Measurements from ENCODE around the gene S100A10. TPM values are rescaled to one million over a fixed set of nuclear protein-coding genes. Genes with fewer than 3 reads are reported as not detected.
A peak's percentile ranks its signal among the peaks of the same experiment; 100 is the strongest.

The S100A10 gene
- total RNA-seq, 1 experiment from 2014 or later: 400 TPM

DNA sequence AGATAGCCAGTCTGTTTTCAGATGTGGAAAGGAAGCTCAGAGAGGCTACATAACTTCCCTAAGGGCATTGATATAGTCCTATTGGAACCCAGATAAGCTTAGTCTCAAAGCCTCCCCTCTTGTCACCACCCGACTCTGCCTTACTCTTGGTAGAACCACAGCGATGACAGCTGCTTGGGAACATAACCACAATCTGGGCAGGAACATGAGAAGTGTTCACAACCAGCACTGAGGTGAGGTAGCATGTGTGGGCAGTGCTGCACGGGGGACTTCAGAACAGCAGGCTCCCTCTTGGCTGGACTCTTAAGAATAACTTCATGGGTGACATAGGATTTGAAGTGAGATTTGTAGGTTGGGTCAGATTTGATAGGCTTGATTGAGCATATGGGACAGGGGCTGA, 9.3 kb upstream of the S100A10 start:
- no peak overlapping the region for H3K27ac ChIP-seq (ENCODE audit: low read length)
- no peak for ATAC-seq
- H3K9ac ChIP-seq (ENCODE audit: low read length): no peak overlapping the region
- no peak for TF ChIP-seq EZH2phosphoT487 (IDR thresholded peaks at IDR 0.05; ENCODE audit: borderline replicate concordance, low read length)
- no peak for TF ChIP-seq EZH2 (IDR thresholded peaks at IDR 0.05; ENCODE audit: low read length, unreplicated experiment)
- TF ChIP-seq, protein P1, sequence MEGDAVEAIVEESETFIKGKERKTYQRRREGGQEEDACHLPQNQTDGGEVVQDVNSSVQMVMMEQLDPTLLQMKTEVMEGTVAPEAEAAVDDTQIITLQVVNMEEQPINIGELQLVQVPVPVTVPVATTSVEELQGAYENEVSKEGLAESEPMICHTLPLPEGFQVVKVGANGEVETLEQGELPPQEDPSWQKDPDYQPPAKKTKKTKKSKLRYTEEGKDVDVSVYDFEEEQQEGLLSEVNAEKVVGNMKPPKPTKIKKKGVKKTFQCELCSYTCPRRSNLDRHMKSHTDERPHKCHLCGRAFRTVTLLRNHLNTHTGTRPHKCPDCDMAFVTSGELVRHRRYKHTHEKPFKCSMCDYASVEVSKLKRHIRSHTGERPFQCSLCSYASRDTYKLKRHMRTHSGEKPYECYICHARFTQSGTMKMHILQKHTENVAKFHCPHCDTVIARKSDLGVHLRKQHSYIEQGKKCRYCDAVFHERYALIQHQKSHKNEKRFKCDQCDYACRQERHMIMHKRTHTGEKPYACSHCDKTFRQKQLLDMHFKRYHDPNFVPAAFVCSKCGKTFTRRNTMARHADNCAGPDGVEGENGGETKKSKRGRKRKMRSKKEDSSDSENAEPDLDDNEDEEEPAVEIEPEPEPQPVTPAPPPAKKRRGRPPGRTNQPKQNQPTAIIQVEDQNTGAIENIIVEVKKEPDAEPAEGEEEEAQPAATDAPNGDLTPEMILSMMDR (conservative IDR thresholded peaks at IDR 0.05; ENCODE audit: low read depth, low read length): no peak
- no peak overlapping the region for H2AFZ ChIP-seq (ENCODE audit: low read length)
- intact Hi-C loops (cut with micrococcal nuclease): loop anchor here (5.0 kb wide), 1 partner anchor 156 kb away; no protein-coding TSS in a partner anchor
- no TSS peak for BruUV-seq (replicated peaks)
- ChIA-PET POLR2A (ENCODE audit: unreplicated experiment) (no interaction called here), CTCF (interaction anchor here (0.6 to 1.3 kb wide), 2 partner anchors 172 to 240 kb away, joined by 3 to 4 read pairs; partner anchors contain the start of gene MRPL9)
- no peaks in the 10 kb centered on the region for H3K27me3 ChIP-seq (ENCODE audit: low read length)
- H3K4me3 ChIP-seq (ENCODE audit: low read length): no peak overlapping the region
- no peak overlapping the region for H3K4me2 ChIP-seq (ENCODE audit: low read length)
- peaks cover 6% of the 10 kb centered on the region for H3F3A ChIP-seq (ENCODE audit: low read length, unreplicated experiment)
- peaks cover 32% of the 10 kb centered on the region for H3K4me1 ChIP-seq (ENCODE audit: insufficient read depth, low read length)
- DNase-seq: no peak
- H3K9me3 ChIP-seq (ENCODE audit: low read length): no peaks in the 10 kb centered on the region
- no peaks in the 10 kb centered on the region for H3K79me2 ChIP-seq (ENCODE audit: low read length)
- no peaks in the 10 kb centered on the region for H4K20me1 ChIP-seq (ENCODE audit: low read length)
- no peaks in the 10 kb centered on the region for H3K36me3 ChIP-seq (ENCODE audit: low read depth, low read length)
- H3K9me2 ChIP-seq (replicated peaks; ENCODE audit: low read length): no peaks in the 10 kb centered on the region

DNA sequence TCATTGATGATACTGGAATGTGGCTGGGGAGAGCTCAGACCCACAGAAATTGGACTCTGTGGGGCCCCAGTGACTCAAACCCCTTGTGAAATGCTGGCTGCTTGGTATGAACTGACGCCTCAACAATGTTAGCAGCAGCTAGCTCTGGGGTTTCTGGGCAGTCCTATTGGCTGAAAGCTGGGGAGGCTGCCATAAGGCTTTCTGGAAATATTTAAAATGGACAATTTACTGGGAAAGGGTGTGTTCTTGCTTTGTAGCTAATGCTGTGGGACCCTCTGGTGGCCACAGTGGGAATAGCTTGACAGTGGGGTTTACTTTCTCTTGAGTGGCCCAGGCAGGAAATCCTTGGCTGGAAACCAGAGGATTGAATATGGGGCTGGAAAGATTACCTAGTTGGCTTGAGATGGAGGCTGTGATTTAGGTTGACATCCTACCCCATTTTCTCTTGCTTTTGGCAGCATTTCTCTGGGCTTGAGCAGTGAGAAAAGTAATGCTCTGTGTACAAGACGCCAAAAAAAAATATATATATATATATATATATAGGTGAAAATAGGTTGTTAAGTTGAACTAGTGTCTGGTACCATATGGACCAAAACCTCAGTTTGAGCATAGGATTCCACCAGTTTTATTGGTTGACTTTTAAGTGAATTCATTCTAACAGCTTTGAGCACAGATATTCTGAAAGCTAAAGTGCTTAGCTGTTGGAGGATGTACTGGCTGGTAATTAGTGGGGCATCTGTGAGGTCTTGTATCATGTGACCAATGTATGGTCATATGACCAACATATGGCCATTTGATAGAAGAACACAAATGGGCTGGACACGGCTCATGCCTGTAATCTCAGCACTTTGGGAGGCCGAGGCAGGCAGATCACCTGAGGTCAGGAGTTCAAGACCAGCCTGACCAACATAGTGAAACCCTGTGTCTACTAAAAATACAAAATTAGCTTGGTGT, 8.2 kb upstream of the S100A10 start:
- intact Hi-C loops (cut with micrococcal nuclease): loop anchor here (1.0 to 5.0 kb wide), 3 partner anchors 68 to 155 kb away; no protein-coding TSS in a partner anchor
- peaks cover 43% of the 10 kb centered on the region for H3K4me1 ChIP-seq (ENCODE audit: insufficient read depth, low read length)
- POLR2A ChIA-PET (ENCODE audit: unreplicated experiment): interaction anchor here (0.5 to 1.3 kb wide), 4 partner anchors 10 to 66 kb away, joined by 3 to 8 read pairs (median 4); no protein-coding TSS in a partner anchor
- no peak overlapping the region for H3K27ac ChIP-seq (ENCODE audit: low read length)
- H3K36me3 ChIP-seq (ENCODE audit: low read depth, low read length): no peaks in the 10 kb centered on the region
- H3F3A ChIP-seq (ENCODE audit: low read length, unreplicated experiment): peaks cover 8% of the 10 kb centered on the region
- CTCF ChIA-PET: interaction anchor here (0.5 to 2.5 kb wide), 16 partner anchors 12 to 239 kb away, joined by 3 to 46 read pairs (median 4); partner anchors contain the start of genes C2CD4D, MRPL9 and S100A11
- H3K27me3 ChIP-seq (ENCODE audit: low read length): no peaks in the 10 kb centered on the region
- H4K20me1 ChIP-seq (ENCODE audit: low read length): no peaks in the 10 kb centered on the region
- H3K4me3 ChIP-seq (ENCODE audit: low read length): no peak overlapping the region
- H2AFZ ChIP-seq (ENCODE audit: low read length): peak overlapping the region; percentile 32
- H3K9ac ChIP-seq (ENCODE audit: low read length): no peak overlapping the region
- TF ChIP-seq EZH2 (IDR thresholded peaks at IDR 0.05; ENCODE audit: low read length, unreplicated experiment) (no peak), EZH2phosphoT487 (IDR thresholded peaks at IDR 0.05; ENCODE audit: borderline replicate concordance, low read length) (no peak)
- TF ChIP-seq, protein P1 (conservative IDR thresholded peaks at IDR 0.05; ENCODE audit: low read depth, low read length): peak; percentile 98
- H3K9me2 ChIP-seq (replicated peaks; ENCODE audit: low read length): no peaks in the 10 kb centered on the region
- no peak overlapping the region for H3K4me2 ChIP-seq (ENCODE audit: low read length)
- DNase-seq (peak; percentile 97), ATAC-seq (peak; percentile 34)
- BruUV-seq (replicated peaks): no TSS peak
- no peaks in the 10 kb centered on the region for H3K79me2 ChIP-seq (ENCODE audit: low read length)
- no peaks in the 10 kb centered on the region for H3K9me3 ChIP-seq (ENCODE audit: low read length)

Measured in PC-3 (cell line).